ENCODE measurements around the gene UTS2R.
"Not testable (repeated sequence)": the region's sequence is repeated elsewhere in the genome, so short reads cannot be mapped to it uniquely, and the experiment has no call there.

UTS2R gene

DNA sequence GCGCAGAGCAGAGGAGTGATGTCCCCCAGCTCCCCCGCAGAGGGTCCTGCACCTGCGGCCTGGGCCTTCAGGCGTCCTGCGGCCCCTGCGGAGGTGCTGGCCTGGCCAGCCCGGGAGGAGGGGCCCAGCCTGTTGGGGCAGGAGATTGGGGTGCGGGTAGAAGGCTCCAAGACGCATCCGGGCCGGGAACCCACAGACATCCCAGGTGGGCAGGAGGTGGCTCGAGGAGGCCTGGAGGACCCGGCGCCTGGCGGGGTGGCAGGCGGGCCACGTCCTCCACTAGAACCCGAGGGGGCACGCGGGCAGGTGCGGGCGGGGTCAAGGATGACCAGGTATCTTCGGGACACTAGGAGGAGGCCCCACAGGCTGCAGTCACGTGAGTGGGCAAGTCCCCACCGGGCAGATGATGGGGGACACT lies 37.4 kb upstream of the UTS2R start:
- DNase-seq (ENCODE audit: low spot score): no peak

DNA sequence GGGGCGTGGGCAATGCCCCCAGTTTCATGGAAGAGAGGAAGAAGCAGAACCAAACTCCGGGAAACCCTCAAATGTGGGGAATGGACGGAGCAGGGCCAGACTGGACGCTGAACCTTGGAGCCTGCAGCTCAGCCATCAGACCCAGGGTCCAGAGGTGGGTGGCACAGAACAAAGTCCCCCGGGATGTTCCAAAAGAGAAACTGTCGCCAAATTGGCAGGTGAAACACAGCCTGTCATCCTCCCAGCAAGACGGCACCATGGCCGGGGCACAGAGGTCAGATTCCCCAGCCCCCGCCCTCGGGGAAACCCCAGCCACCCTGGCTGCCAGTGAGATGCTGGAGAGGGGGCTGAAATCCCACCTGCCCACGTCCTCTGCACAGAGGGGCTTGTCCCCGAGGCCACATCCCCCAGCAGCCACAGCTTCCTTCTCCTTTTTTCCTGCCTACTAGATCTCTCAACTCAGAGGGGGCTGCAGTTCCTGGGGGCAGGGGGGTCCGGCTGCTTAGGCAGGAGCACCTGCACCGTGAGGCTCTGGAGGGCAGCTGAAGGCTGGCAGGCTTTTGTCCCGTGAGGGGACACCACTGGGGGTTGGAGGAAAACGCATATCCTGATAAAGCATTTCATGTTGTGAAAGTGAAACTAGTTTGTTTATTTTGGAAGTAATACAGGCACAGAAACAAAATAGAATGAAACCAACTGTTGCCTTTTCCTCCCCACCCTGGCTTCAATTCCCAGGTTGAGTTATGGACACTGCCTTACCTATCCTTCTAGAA lies 36.8 kb upstream of the UTS2R start:
- DNase-seq (ENCODE audit: low spot score): no peak

DNA sequence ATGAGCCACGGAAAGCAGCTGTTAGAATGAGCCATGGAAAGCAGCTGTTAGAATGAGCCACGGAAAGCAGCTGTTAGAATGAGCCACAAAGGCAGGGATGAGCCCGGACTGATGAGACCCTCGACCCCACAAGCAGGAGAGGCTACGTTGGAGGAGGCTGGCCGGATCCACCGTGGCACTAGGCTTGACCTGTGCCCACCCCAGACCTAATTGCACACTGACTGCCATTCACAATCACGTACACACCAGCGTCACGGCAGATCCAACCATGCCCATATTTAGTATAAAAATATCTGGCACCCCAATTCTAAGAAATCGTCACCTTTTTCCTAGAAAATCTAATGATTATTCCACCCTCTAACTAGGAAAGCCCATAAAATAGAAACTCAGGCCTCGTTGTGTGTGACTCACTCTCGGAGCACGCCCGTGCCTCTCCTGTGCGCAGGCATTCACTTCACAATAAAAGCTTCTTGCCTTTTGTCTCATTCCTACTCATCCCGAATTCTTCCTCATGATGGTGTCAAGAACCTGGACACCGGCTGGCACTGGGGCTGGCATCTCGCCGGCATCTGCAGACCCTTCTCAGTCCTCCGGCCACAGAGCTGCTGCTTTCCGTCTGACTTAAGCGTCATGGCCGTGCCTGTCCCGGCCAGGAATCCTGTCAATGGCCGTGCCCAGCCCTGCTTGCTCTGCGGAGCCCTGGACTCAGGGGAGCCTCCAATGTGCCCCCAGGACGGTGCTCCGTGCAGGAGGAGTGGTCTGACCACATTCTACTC lies 32.5 kb upstream of the UTS2R start:
- DNase-seq (ENCODE audit: low spot score): no peak

DNA sequence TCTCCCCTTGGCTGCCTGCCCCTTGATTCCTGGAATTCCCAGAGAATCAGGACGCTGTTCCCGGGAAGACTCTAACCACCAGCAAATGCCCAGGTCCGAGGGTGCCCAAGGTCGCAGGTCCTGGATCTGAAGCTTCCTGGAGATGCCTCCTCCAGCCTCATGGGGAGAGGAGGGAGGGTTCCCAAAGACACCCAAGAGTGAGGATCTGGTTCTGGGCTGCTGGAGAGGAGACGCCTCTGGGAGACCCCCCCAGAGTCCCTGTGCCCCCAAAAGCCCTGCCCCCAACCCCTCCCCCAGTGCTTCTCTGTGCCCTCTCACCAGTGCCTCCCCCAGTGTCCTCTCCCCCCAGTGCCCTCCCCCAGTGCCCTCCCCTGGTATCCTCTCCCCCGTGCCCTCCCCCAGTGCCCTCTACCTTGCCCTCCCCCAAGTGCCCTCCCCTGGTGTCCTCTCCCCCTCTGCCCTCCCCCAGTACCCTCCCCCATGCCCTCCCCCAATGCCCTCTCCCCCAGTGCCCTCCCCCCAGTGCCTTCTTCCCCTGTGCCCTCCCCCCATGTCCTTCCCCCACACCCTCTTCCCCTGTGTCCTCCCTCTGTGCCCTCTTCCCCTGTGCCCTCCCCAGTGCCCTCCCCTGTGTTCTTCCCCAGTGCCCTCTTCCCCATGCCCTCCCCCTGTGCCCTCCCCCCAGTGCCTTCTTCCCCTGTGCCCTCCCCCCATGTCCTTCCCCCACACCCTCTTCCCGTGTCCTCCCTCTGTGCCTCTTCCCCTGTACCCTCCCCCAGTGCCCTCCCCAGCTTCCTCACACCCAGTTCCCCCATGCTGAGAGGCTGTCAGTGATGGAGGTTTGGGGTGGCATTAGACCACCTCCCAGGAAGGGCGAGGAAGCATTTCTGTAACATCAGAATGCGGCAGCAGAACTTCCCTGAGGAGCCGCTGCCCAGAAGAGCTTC lies 31.7 kb upstream of the UTS2R start:
- DNase-seq (ENCODE audit: low spot score): no peak

DNA sequence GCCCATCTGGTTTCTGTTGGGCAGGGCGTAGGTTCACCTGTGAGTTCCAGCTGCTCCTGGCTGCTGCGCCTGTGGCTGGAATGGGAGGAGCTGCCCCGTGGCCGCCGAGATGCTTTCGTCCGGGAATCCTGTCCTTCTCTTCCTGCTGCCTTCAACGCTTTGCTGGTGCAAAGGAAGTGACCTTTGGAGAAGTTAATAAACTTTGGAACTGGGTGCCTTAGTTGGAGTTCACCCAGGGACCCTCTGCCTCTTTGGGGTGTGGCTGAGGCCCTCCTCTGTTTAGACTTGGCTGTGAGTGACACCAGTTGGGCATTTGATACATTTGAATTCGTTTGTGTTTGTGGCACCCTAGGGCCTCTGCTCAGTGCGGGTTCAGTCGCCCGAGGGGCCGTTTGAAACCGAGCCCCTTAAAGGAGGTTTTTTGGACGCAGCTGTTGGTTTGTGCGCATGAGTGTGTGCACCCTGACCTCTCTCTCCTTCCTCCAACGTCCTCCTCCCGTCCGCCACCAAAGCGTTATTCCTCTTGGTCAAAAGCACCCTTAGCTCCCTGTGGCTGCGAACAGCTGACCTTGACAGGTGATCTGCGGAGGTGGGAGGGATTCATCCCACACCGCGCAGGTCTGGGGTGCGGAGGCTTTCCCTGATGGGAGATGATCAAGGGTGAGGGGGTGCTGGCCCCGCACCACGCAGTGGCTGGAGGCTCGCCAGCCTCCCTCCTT lies 29.0 kb upstream of the UTS2R start:
- no peak for DNase-seq (ENCODE audit: low spot score)

DNA sequence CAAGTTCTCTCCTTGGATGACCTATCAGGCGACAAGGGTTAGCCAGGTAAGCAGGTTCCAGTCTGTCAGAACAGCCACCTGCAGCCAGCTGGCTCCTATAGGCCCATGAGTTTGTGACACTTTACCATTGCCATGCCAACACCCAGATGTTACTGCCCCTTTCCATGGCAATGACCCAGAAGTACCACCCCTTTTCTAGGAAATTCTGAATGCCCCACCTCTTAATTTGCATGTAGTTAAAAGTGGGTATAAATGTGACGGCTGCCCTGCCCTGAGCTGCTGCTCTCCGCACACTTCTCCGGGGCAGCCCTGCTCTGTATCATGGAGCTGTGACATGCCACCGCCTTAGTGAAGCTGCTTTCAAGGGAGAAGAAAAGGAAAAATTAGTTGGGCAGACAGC lies 28.0 kb upstream of the UTS2R start:
- DNase-seq (ENCODE audit: low spot score): no peak

DNA sequence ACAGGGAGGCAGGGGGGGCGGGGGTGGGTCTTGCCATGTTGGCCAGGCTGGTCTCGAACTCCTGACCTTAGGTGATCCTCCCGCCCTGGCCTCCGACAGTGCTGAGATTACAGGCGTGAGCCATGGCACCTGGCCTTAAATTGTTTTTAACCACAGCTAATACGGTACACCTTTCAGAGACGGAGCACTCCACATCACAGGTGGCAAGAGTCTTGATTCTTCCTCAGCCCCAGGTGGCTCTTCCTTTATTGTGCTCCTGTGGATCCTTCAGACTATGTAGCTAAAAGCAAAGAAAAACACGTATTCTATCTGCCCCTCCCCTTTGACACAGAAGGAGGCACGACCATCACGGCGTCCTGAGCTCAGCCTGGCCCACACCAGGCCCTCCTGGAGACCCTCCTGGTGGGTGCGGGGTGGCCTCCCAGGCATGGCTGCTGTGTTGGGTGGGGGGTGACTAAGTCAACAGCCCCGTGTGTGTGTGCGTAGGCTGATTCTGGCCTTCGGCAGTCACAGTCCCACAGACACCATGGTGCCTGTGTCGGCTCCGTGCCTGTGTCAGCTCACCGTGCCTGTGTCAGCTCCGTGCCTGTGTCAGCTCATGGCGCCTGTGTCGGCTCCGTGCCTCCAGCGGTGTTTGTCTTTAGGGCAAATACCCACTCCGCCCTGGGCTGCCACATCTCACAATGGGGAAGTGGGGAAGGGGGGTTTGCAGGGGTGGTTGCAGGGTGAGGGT lies 27.2 kb upstream of the UTS2R start:
- DNase-seq (ENCODE audit: low spot score): no peak

DNA sequence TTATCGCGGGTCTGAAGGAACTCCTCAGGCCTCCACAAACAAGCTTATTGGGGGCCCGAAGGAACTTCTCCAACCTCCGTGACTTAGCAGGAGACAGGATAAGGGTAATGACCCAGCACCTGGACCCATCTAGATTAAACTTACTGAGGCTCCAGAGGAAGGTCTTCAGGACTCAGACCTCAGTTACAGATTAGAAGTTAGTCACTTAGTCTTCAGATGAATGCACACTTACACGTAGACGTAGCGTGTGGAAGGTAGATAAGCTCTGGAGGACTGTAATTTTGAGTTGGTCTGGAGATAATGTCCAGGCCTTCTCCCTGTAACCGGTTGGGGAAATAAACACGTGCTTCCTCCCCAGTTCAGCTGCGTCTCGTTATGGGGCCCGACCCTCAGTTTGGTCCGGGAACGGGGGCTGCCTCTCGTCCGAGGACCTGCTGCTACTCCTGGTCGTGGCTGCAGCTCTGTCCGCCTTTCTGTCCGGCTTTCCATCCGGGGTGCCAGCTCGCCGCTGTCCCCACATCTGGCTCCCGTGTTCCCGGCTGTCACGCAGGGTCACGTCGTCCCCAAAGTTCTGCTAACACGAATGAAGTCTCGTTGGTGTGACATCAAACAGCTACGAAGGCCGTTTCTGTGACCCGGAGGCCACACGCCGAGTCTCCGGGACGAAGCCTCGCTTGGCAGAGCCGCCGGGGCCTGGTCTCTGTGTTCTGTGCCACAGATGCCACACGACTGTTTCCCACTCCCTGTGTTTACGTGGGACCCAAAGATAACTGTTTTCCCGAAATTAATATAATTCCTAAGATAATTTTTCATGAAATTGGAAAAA lies 26.2 kb upstream of the UTS2R start:
- DNase-seq (ENCODE audit: low spot score): no peak

DNA sequence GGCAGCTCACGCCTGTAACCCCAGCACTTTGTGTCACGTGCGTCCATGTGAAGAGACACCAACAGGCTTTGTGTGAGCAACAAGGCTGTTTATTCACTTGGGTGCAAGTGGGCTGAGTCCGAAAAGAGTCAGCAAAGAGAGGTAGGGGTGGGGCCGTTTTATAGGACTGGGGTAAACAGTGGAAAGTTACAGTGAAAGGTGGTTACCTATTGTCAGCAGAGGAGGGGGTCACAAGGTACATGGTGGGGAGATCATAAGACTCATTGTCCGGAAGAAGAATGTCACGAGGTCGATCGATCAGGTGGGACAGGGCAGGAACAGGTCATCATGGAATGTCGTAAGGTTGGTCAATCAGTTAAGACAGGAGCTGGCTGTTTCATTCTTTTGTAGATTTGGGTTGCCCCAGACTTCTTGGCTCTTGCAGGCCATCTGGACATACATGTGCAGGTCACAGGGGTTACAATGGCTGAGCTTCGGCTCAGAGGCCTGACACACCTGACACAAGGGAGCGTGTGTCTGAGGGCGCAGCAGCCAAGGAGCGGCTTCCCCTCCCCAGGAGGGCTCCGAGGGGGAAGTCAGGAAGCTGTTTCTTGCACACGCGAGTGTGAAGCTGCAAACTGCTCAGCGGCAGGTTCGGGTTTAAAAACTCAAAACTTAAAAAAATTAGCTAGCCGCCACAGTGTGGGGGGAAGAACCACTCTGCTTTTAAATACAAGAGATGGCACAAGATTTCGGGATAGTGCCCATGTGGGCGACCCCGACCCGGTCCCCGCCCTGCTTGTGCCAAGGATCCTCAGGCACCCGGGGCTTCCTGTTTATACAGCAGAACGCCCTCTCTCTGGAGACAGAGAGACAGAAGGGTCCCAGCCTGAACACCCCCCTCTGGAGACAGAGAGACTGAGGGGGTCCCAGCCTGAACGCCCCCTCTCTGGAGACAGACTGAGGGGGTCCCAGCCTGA lies 24.9 kb upstream of the UTS2R start:
- no peak for DNase-seq (ENCODE audit: low spot score)

DNA sequence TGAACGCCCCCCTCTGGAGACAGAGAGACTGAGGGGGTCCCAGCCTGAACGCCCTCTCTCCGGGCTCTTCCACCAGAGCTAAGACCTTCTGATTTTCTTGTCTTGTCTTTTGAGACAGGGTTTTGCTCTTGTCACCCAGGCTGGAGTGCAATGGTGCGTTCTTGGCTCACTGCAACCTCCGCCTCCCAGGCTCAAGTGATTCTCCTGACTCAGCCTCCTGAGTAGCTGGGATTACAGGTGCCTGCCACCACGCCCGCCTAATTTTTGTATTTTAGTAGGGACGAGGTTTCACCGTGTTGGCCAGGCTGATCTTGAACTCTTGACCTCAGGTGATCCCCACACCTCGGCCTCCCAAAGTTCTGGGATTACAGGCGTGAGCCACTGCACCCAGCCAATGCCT lies 23.6 kb upstream of the UTS2R start:
- not testable (repeated sequence) for DNase-seq (ENCODE audit: low spot score)

DNA sequence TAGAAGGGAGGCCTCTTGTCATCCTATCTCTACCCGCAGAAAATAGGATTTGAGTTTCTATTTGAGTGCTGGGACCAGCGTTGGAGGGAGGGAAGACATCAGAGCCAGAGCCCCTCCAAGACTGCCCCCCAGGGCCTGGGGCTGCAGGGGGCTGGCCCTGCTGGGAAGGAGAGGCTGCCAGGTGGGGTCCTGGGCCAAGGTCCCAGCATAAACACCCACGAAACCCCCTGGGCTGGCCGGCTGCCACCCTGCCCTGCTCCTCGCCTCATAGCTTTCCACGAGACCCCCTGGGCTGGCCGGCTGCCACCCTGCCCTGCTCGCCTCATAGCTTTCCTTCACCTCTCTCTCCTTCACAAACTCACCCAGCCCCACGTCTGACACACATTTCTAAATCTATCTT lies 23.1 kb upstream of the UTS2R start:
- DNase-seq (ENCODE audit: low spot score): no peak

DNA sequence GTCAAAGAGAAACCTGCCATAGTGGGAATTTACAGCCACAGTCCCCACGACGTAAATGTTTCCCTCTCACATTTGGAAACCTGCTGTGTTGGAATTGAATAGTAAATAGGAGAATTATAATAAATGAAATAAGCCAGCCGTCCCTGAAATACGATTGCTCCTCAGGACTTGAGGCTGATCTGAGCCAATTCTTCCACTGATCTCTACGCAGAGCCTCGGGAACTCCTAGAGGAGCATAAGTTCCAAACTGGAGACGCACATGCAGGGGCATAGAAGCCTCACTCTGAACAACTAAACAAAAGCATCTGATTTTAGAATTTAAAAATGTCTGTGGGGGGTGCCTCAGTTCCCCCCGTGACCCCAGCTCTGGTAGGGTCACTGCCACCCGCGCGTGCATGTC lies 22.7 kb upstream of the UTS2R start:
- DNase-seq (ENCODE audit: low spot score): no peak

DNA sequence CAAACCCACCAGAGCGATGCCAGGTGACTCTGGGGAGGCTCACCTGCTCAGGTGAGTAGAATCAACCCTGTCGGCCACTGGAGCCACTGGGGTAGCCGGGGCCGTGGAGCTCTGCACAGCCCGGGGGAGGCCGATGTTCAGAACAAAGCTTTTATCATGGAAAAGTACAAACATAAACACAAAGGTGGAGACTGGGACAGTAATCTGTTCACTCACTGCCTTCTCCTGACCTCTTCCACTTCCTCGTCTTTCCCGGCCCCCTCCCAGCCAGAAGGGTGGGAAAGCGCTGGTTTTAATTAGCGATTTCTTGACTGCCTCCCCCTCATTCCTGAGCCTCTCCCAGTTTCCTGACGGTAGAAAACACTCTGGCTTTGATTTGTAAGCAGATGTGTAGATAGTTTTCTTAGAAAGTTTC lies 22.3 kb upstream of the UTS2R start:
- no peak for DNase-seq (ENCODE audit: low spot score)

DNA sequence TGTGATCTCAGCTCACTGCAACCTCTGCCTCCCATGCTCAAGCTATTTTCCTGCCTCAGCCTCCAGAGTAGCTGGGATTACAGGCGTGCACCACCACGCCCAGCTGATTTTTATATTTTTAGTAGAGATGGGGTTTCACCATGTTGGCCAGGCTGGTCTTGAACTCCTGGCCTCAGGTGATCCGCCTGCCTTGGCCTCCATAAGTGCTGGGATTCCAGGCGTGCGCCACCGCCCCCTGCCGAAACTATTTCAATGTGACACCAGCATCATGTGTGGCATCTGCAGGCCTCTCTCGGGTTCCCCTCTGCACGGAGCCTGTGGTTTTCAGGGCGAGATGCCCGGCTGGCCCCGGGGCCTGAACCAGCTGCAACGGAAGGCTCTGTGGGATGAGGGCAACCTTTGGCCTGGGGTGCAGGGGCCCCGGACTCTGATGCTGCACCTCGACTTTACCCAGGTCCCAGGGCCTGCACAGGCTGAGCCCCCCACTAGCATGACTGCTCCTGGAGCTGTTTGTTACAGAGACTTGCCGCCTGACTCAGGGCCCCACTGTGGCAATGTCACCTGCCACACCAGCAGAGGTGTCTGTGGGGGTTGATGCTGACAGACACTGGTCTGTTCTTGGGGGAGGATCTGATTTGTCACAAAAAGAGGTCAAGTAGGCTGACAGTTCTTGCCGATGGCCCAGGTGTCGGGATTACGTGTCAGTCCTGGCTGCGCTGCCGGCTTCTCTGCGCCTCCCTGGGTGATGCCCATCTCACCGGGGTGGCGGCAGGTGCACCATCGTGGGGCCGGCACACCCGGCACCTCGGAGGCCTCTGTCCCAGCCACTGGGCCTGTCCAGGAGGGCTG lies 21.2 kb upstream of the UTS2R start:
- peak; percentile 25 for DNase-seq (ENCODE audit: low spot score)

DNA sequence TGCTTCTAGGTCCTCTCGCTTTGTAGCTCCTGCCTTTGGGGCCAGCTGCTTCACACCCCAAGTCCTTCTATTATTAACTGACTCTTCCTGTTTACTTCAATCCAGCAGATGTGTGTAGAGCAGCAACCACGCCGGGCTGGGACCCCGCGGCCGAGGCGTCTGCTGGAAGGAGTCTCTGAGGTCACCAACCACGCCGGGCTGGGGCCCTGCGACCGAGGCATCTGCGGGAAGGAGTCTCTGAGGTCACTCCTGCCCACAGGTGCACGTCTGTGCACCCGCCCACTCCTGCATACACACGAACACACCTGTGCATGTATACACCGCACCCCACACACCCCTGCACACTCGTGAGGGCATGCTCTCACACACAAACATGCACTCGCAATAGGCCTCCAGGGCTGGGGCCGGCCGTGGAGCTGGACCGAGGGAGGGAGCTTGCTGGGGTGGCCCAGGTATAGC lies 20.3 kb upstream of the UTS2R start:
- DNase-seq (ENCODE audit: low spot score): no peak

DNA sequence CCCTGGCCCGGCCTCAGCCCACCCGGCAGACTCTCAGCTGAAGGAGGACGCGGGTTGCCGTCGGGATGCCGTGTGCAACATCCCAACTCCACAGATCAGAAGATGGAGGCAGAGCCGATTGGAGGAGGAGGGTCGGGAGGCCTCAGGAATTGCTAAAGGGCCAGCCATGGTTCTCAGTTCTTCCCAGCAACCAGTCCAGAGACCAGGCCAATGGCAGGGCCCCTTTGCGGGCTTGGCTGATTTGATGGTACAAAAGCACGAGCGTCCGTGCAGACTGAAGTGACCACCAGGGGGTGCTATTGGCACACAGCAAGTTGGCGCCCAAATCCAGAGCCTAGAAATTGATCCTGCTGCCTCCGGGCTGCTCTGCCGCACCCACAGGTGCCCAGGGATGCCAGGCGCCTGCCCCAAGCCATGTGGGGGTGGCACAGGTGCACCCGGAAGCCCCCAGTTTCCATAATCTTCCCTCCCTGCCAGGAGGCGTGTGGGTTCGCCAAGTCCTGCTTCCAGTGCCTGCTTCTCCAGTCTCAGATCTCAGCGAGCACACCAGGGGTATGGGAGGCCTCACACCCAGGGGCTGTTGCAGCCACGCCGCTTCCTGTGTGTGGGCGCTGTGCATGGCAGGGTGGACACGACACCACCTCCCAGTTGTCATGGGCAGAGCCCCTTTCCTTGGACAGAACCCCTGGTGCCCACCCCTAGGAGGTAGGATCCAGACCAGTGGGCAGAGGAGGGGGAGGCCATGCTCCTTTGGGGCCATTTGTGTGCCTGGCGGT lies 19.7 kb upstream of the UTS2R start:
- peak; percentile 81 for DNase-seq (ENCODE audit: low spot score)

DNA sequence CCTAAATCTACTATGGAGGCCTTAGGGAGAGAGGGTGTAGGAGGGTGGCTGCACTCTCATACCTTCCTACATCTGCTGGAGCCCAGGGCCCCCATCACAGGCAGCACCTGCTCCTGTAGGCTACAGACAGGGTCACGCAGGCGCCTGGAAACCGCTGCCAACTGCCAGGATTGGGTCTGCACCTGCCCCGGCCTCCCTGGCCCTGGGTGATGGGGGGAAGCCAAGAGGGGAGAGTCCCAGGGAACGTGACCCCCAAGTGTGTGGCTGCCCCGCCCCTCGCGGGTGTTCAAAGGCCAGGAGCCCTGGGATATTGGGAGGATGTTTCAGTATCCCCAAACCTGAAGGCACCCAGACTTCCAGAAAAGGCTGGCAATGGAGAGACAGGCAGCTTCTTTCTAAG lies 18.1 kb upstream of the UTS2R start:
- DNase-seq (ENCODE audit: low spot score): no peak
